Urothelium cell line (cell line): ENCODE measurements around the gene RNF44.

ENCODE experiments used
- DNase-seq: peaks from one replicate; pipeline ENCODE4 v3.0.0; 2011; ENCODE audit warnings: low spot score, mixed read lengths
- FAIRE-seq: peaks from 2 replicates; lab custom pipeline; 2011; peaks lifted over from hg19 to GRCh38; lab: Jason Lieb, UNC

The RNF44 gene

DNA sequence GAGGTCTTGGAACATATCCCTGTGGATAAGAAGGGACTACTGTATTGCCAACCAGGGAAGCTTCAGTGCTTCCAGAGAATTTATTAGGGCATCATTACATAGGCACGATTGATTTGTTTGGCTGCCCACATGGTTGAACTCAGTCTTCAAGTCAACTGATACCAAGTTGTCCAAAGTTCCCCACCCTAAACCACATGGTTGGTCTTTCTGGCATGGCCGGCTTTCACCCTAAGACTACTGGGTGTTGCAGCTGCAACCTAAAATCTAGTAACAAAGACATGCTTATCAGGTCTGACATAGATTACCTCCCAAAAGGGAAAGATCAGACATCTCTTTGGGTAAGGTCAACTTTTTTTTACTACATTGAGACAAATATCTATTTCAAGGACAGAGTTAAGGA is 52.0 kb downstream of the RNF44 start:
- DNase-seq: no peak
- FAIRE-seq: no peak

DNA sequence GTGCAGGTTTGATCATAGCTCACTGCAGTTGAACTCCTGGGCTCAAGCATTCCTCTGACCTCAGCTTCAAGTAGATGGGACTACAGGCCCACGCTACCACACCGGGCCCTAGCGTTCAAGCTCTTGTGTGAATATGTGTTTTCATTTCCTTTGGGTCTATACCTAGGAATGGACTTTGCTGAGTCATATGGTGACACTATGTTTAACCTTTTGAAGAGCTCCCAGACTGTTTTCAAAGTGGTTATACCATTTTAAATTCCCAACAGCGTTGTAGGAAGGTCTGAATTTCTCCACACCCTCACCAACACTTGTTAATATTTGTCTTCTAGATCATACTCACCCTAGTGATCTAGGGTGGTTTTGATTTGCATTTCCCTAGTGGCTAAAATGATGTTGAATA is 55.5 kb downstream of the RNF44 start:
- no peak for FAIRE-seq
- no peak for DNase-seq
